ENCODE results near the gene TBC1D13.
A peak's percentile ranks its signal among the peaks of the same experiment; 100 is the strongest.
"Not testable (repeated sequence)": the region's sequence is repeated elsewhere in the genome, so short reads cannot be mapped to it uniquely, and the experiment has no call there.

The TBC1D13 gene

DNA sequence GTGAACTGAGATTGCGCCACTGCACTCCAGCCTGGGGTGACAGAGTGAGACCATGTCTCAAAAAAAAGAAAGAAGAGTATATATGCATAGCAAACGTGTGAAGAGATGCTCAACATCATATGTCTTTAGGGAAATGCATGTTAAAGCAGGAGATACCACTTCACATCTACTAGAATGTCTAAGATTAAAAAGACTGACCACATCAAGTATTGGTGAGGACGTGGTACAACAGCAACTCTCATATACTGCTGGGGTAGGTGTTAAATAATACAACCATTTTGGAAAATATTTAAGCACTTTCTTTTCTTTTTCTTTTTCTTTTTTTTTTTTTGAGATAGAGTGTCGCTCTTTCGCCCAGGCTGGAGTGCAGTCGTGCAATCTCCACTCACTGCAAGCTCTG is 1.6 kb upstream of the TBC1D13 start:
- DNase-seq (ENCODE audit: low spot score): no peak

DNA sequence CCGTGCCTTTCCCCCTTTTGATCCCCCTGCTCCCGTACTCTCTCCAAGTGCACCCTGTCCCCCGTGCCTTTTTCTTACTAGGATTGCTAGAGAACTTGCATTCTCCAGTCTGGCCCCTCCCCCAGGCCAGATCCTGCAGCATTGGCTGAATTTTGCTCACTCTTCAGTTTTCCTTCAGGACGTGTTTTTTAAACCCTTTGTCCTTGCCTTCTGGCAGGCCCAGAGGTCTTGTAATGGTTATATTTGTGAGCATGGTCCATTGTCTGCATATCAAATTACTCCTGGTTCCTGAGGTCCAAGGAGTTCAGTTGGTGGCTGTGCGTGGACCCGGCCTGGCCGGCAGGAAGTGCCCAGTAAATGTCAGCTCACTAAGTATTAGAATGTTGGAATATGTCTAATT is 606 bp downstream of the TBC1D13 start:
- peak; percentile 59 for DNase-seq (ENCODE audit: low spot score)

DNA sequence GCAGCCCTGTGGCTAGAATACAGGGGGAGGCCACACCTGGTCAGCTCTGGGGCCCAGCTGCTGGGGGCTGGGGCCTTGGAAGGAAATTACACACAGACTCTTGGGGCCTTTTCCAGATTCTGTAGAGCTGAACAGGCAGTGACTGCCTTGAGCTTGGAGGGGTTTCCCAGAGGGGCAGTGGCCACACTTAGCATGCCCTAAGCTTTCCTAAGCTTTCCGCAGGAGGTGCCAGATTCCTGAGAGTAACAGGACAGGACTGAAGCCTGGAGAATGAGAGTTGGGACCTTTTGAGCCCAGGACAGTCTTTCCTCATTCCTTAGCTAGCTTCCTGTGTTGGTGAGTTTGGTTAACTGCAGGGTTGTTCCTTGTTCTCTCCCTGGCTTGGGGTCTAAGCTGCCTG is 1.4 kb downstream of the TBC1D13 start:
- DNase-seq (ENCODE audit: low spot score): no peak

- no peak for DNase-seq (ENCODE audit: low spot score)
These were observed 3.5 kb downstream of the TBC1D13 start for GRCh38 chr9:128790536-128790935.

GRCh38 chr9:128792134-128792533 is 5.1 kb downstream of the TBC1D13 start:
- no peak for DNase-seq (ENCODE audit: low spot score)

- no peak for DNase-seq (ENCODE audit: low spot score)
These were observed 6.1 kb downstream of the TBC1D13 start for GRCh38 chr9:128792978-128793686.

DNA sequence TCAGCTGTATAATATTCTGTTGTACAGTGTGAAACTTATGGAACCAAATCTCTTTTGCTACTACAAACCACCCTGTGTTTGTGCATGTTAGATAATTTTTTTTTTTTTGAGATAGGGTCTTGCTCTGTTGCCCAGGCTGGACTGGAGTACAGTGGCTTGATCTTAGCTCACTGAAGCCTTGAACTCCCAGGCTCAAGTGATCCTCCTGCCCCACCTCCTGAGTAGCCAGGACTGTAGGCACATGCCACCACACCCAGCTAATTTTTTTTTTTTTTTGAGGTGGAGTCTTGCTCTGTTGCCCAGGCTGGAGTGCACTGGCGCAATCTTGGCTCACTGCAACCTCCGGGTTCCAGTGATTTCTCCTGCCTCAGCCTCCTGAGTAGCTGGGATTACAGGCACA is 7.9 kb downstream of the TBC1D13 start:
- not testable (repeated sequence) for DNase-seq (ENCODE audit: low spot score)

- DNase-seq (ENCODE audit: low spot score): no peak
These were observed 11.8 kb downstream of the TBC1D13 start for GRCh38 chr9:128798896-128799295.

- DNase-seq (ENCODE audit: low spot score): no peak
These were observed 13.0 kb downstream of the TBC1D13 start for GRCh38 chr9:128800061-128800460.

DNA sequence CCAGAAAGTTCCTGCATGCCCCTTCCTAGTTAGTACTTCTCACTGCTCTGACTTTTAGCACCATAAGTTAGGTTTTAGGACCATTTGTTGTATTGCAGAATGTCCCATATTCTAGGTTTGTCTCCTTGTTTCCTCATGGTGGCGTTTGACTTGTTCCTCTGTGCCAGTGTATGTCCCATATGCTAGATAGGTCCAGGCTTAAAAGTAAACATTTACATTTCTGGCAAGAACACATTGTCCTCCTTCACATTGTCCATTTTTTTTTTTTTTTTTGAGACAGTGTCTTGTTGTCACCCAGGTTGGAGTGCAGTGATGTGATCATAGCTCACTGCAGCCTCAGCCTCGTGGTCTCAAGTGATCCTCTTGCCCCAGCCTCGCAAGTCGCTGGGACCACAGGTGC is 15.4 kb downstream of the TBC1D13 start:
- DNase-seq (ENCODE audit: low spot score): no peak

GRCh38 chr9:128805661-128806060 is 18.6 kb downstream of the TBC1D13 start:
- DNase-seq (ENCODE audit: low spot score): no peak

GRCh38 chr9:128807827-128808226 is 20.8 kb downstream of the TBC1D13 start:
- no peak for DNase-seq (ENCODE audit: low spot score)

DNA sequence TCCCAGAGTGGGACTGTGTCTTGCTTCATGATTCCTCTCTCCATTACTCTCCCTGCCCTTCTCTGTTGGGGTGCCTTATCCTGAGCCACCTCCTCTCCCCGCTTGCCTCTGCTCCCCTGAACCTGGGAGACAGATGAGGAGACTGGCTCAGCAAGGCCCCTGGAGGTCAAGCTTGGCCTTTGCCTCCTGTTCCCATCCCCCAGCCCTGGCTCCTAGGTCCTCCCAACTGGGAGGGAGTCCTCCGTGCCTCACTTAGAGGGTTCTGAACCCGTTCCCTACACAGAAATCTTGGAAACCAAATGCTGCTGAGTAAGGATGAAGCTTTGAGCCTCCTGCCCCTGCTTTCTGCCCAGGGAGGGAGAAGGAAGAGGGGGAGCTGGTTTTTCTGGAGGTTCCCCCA is 21.5 kb downstream of the TBC1D13 start:
- DNase-seq (ENCODE audit: low spot score): no peak

DNA sequence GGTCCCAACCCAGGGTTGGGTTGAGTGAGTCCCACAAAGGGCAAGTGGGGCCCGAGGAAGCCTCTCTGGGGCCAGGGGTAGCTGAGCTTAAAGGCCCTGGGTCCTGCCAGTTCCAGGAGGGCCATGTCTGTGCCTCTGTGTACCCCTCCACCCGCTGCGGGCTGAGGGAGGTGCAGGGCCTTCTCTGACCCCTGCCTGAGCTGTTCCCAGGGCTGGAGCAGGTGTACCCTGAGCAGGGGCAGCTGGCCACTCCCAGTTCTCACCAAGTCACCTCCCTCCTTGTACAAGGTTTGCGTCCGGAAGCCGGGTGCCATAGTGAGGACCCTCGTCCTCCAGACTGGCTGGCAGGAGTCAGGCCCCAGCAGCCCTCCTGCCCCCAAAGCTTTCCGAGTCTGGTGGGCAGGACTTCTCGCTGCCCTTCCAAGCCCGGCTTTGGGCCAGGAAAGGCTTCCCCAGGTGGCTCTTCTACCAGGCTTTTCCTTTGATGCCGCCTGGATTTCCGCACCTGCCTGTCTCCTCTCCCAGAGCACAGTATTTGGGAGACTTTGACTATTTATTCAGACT is 22.1 kb downstream of the TBC1D13 start:
- no peak for DNase-seq (ENCODE audit: low spot score)

DNA sequence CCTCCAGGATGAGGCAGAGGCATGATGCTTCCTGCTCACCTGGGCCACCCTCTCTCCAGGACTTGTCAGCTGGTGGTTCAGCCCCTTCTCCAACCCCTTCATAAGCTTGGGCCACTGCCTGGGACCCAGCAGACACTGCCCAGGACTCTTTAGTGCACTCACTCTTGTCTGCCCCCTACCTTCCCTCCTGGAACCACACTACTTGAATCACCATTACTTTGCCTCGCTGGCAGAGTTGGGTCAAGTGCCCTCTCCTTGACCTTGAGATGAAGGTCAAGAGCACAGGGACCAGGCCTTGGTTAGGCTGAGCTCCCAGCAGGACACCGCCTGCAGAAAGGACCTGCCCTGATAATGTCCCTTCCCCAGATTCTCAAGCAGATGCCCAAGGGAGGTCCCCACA is 22.8 kb downstream of the TBC1D13 start:
- DNase-seq (ENCODE audit: low spot score): no peak

- no peak for DNase-seq (ENCODE audit: low spot score)
These were observed 23.8 kb downstream of the TBC1D13 start for GRCh38 chr9:128810873-128811272.

- peak; percentile 100 for DNase-seq (ENCODE audit: low spot score)
These were observed 31.2 kb downstream of the TBC1D13 start, which contains the start of gene ENDOG for GRCh38 chr9:128818099-128818838. Gene ENDOG (plus strand): TSS chr9:128818500. CDS start chr9:128818685, 185 bp downstream.

GRCh38 chr9:128818839-128819715 is 32.0 kb downstream of the TBC1D13 start:
- peak; percentile 43 for DNase-seq (ENCODE audit: low spot score)

- peak; percentile 68 for DNase-seq (ENCODE audit: low spot score)
These were observed 32.9 kb downstream of the TBC1D13 start for GRCh38 chr9:128819716-128820664.

DNA sequence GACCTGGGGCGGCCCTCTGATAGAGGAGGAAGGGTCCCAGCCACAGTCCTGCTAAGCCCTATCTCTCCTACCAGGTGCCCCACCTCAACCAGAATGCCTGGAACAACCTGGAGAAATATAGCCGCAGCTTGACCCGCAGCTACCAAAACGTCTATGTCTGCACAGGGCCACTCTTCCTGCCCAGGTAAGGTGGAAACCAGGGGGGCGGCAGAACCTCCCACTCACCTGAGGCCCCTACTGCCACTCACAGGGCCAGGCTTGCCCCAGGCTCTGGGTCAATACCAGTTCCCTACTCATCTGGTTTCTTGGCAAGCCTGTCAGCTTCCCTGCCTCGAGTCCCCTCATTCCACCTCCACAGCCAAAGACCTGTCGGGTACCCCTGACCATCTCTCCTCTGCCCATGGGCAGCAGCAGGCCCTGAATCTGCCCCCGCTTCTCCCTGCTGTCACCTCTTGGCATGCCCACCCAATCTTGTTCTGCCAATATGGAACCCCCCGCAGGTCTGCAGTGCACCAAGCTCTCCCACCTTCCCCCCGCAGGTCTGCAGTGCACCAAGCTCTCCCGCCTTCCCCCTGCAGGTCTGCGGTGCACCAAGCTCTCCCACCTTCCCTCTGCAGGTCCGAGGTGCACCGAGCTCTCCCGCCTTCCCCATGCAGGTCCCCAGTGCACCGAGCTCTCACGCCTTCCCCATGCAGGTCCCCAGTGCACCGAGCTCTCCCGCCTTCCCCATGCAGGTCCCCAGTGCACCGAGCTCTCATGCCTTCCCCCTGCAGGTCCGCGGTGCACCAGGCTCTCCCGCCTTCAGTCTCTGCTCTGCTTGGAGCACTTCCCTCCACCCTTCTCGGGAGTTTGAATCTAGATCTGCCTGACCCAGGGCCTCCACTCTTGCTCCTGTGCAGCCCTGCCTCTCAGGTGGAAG is 33.9 kb downstream of the TBC1D13 start:
- no peak for DNase-seq (ENCODE audit: low spot score)

All from GM03348 (cell line).